ENCODE data around the gene RGPD8.
"Not testable (repeated sequence)": the region's sequence is repeated elsewhere in the genome, so short reads cannot be mapped to it uniquely, and the experiment has no call there.

RGPD8 gene

DNA sequence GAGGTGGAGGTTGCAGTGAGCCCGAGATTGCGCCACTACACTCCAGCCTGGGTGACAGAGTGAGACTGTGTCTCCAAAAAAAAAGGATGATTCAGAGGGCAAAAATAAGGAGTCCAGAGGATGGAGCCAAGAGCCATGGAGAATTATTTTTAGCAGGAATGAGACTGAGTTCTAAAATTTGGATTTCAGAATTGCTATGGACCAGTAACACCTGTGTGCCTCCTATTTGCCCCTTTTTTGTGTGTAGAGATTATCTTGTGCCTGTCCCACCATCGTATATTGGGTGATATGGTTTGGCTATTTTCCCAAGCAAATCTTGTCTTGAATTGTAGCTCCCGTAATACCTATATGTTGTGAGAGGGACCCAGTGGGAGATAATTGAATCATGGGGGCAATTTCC is 16.4 kb upstream of the RGPD8 start:
- H3K27ac Mint-ChIP-seq, result no peak overlapping the region
- ATAC-seq (no peak), DNase-seq (no peak)
- no peak overlapping the region for H3K4me3 Mint-ChIP-seq
- no peaks in the 10 kb centered on the region for H3K27me3 Mint-ChIP-seq
- peaks cover 0 to 12% of the 10 kb centered on the region in 2 donors for H3K9me3 Mint-ChIP-seq
- H3K4me1 Mint-ChIP-seq, result no peaks in the 10 kb centered on the region

GRCh38 chr2:112444256-112444655 is 10.8 kb upstream of the RGPD8 start:
- H3K4me1 Mint-ChIP-seq, H3K27ac Mint-ChIP-seq, DNase-seq, H3K4me3 Mint-ChIP-seq, H3K9me3 Mint-ChIP-seq, ATAC-seq: not testable (repeated sequence)
- peaks cover 21% of the 10 kb centered on the region for H3K27me3 Mint-ChIP-seq

DNA sequence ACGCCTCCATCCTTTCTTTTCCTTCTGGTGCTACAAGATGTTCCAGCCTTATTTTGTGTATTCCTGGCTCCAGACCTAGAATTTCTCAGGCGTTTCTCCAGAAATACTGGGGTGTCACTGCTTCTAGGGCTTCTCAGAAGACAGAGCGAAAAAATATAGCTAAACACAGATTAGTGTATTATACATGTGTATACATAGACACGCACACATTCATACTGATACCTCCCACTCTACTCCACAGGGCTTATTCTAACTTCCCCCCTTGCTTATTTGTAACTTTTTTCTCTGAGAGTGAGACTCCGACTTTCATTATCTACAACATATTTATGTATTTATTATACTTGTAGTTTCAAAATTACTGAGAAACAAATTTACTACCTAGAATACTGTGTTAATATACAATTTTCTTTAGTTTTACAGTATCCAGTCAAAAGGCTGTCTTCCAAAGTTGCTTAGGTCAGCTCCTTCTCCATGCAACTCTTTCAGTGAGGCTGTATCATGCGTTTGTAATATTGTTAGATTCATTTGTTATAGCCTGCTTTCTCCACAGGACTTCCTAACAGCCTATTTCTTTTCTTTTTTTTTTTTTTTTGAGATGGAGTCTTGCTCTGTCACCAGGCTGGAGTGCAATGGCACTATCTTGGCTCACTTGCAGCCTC is 5.3 kb upstream of the RGPD8 start:
- not testable (repeated sequence) for H3K4me3 Mint-ChIP-seq, H3K9me3 Mint-ChIP-seq, DNase-seq, H3K4me1 Mint-ChIP-seq, H3K27ac Mint-ChIP-seq, ATAC-seq
- peaks cover 28% of the 10 kb centered on the region for H3K27me3 Mint-ChIP-seq

DNA sequence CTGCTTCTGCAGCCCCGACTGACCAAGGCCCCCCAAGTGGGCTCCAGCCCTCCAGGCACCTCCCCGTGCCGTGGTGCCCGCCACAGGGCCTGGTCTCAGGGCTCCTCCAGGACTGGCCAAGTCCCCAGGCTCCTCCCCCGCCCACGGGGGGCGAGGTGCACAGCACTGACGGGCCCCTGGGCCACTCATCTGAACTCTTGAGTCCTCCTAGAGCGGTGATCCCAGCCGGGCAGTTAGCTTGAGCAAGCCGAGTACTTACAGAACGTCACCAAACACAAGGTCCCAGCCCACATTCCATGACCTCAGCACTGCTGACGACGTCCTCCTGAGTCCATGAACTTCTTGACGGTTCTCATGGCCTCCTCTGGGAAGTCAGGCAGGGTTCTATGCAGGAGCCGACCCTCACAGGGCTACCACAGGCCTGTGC is 4.0 kb upstream of the RGPD8 start:
- peaks cover 22% of the 10 kb centered on the region for H3K27me3 Mint-ChIP-seq
- H3K9me3 Mint-ChIP-seq, H3K4me3 Mint-ChIP-seq, DNase-seq, H3K4me1 Mint-ChIP-seq, ATAC-seq, H3K27ac Mint-ChIP-seq: not testable (repeated sequence)

GRCh38 chr2:112436993-112437392 is 3.5 kb upstream of the RGPD8 start:
- not testable (repeated sequence) for ATAC-seq, H3K4me3 Mint-ChIP-seq, DNase-seq, H3K27ac Mint-ChIP-seq, H3K4me1 Mint-ChIP-seq, H3K9me3 Mint-ChIP-seq
- peaks cover 17% of the 10 kb centered on the region for H3K27me3 Mint-ChIP-seq

- Mint-ChIP-seq H3K4me1 (peaks cover 11% of the 10 kb centered on the region), H3K27me3 (peaks cover 13% of the 10 kb centered on the region)
- not testable (repeated sequence) for H3K27ac Mint-ChIP-seq, DNase-seq, ATAC-seq, H3K9me3 Mint-ChIP-seq, H3K4me3 Mint-ChIP-seq
Measured at GRCh38 chr2:112435716-112436431, 2.4 kb upstream of the RGPD8 start.

DNA sequence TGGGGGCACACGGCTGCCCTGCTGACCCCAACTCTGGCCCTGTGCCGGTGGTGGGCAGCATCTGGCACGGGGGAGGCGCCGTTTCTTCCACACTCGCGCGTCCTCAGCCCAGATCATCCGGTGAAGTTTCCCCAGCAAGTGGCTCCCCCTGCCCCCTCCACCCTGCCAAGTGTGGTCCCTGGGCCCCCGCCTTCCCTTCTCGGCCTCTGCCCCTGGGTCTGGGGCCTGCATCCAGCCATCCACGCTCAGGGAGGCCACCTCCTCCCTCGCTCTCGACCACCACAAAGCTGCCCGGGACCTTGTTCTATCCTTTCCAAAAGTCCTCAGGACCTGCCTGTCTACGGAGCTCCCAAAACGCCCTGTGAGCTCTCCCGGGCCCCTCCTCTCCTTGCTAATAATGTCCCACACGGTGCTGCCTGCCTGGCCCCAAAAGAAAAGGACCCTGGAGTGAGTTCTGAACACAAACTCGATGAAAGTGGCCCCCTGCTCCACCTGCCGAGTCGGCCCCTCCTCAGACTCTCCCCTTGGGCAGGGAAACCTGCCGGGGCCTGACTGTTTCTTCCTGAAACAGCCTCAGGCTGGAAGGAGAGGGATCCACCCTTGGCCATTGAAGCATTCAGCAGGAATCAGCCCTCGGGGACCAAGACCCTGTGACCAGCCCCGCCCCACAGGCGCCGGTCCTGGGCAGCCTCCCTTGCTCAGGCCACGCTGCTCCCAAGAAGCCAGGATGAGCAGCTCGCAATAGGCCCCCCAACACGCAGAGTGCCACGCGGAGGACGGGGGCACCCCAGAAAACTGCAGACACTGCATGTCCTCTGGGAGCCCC is 1.7 kb upstream of the RGPD8 start:
- Mint-ChIP-seq H3K27me3 (peaks cover 13% of the 10 kb centered on the region), H3K27ac (peak overlapping the region in 1 of 2 donors; percentile 92), H3K4me1 (peaks cover 14% of the 10 kb centered on the region)
- not testable (repeated sequence) for H3K9me3 Mint-ChIP-seq, H3K4me3 Mint-ChIP-seq, ATAC-seq, DNase-seq

- Mint-ChIP-seq H3K9me3 (no peaks in the 10 kb centered on the region), H3K27me3 (peaks cover 13% of the 10 kb centered on the region), H3K4me1 (peaks cover 18% of the 10 kb centered on the region), H3K27ac (no peak overlapping the region), H3K4me3 (no peak overlapping the region)
- DNase-seq (no peak), ATAC-seq (no peak)
Measured at GRCh38 chr2:112433932-112434730, 686 bp upstream of the RGPD8 start.

DNA sequence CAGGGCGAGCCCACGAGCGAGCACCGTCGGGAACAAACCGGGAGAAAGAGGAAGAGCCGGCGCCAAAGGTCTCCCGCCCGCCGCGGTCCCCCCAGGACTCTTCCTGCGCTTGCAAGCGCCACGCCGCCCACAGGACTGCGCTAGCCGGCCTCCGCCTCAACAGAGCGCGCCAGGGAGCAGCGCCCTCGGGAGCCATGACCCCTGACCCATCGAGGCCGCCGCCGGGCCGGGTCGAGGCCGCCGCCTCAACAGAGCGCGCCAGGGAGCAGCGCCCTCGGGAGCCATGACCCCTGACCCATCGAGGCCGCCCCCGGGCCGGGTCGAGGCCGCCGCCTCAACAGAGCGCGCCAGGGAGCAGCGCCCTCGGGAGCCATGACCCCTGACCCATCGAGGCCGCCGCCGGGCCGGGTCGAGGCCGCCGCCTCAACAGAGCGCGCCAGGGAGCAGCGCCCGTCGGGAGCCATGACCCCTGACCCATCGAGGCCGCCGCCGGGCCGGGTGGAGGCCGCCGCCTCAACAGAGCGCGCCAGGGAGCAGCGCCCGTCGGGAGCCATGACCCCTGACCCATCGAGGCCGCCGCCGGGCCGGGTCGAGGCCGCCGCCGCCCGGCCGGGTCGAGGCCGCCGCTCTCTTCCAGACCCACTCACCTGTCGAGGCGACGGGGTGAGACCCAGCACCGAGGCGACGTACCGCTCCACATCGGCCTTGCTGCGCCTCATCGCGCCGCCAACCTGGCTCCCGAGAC is 538 bp downstream of the RGPD8 start:
- DNase-seq, result peak; percentile 56 to 58
- peak; percentile 68 for ATAC-seq
- Mint-ChIP-seq H3K4me1 (peaks cover 18% of the 10 kb centered on the region), H3K27ac (peak overlapping the region; percentile 85 to 97), H3K4me3 (peak overlapping the region; percentile 87 to 88), H3K27me3 (peaks cover 13% of the 10 kb centered on the region)
- not testable (repeated sequence) for H3K9me3 Mint-ChIP-seq

GRCh38 chr2:112432390-112432734 is 1.1 kb downstream of the RGPD8 start:
- H3K4me3 Mint-ChIP-seq, result peak overlapping the region; percentile 87 to 88
- H3K4me1 Mint-ChIP-seq, result peaks cover 18% of the 10 kb centered on the region
- ATAC-seq, H3K9me3 Mint-ChIP-seq: not testable (repeated sequence)
- peak in 1 of 2 donors; percentile 38 for DNase-seq
- H3K27me3 Mint-ChIP-seq, result peaks cover 13% of the 10 kb centered on the region
- peak overlapping the region; percentile 85 to 97 for H3K27ac Mint-ChIP-seq

GRCh38 chr2:112431587-112432295 is 1.7 kb downstream of the RGPD8 start:
- not testable (repeated sequence) for ATAC-seq, H3K9me3 Mint-ChIP-seq, DNase-seq
- peak overlapping the region in 1 of 2 donors; percentile 65 for H3K27ac Mint-ChIP-seq
- H3K4me3 Mint-ChIP-seq, result peak overlapping the region; percentile 87 to 88
- peaks cover 13% of the 10 kb centered on the region for H3K27me3 Mint-ChIP-seq
- H3K4me1 Mint-ChIP-seq, result peaks cover 18% of the 10 kb centered on the region

GRCh38 chr2:112424553-112424952 is 8.9 kb downstream of the RGPD8 start:
- H3K27ac Mint-ChIP-seq, ATAC-seq, H3K4me3 Mint-ChIP-seq, DNase-seq, H3K27me3 Mint-ChIP-seq, H3K9me3 Mint-ChIP-seq, H3K4me1 Mint-ChIP-seq: not testable (repeated sequence)

- DNase-seq, H3K27me3 Mint-ChIP-seq, H3K27ac Mint-ChIP-seq, H3K4me1 Mint-ChIP-seq, H3K9me3 Mint-ChIP-seq, H3K4me3 Mint-ChIP-seq, ATAC-seq: not testable (repeated sequence)
Measured at GRCh38 chr2:112416860-112417259, 16.6 kb downstream of the RGPD8 start.

- not testable (repeated sequence) for ATAC-seq, H3K27me3 Mint-ChIP-seq, H3K27ac Mint-ChIP-seq, H3K9me3 Mint-ChIP-seq, H3K4me3 Mint-ChIP-seq, H3K4me1 Mint-ChIP-seq, DNase-seq
Measured at GRCh38 chr2:112360055-112360454, 73.4 kb downstream of the RGPD8 start.
